Sigmoid colon (tissue), 7 donors: ENCODE data around the gene SLC32A1. TPM values are rescaled to one million over a fixed set of nuclear protein-coding genes. Genes with fewer than 3 reads are reported as not detected.

Experiments
- DNase-seq: peaks from one replicate; pipeline ENCODE4 v3.0.0-alpha.2; 2019
- H3K27ac ChIP-seq, 4 donors: fragments of 200-600 bp; sonication (generic); one replicate each; pipeline ENCODE4 v1.5.1; 2016 to 2019; ENCODE audit warnings: mild to moderate bottlenecking in 1 of 4
- H3K27me3 ChIP-seq, 3 donors: fragments of 200-600 bp; sonication (generic); one replicate each; pipeline ENCODE4 v1.5.1; 2019; ENCODE audit warnings: mild to moderate bottlenecking in 1 of 3
- H3K36me3 ChIP-seq, 4 donors: fragments of 200-600 bp; sonication (generic); one replicate each; pipeline ENCODE4 v1.5.1; 2016 to 2019
- H3K4me1 ChIP-seq, 4 donors: fragments of 200-600 bp; sonication (generic); one replicate each; pipeline ENCODE4 v1.5.1; 2017 to 2019
- H3K4me3 ChIP-seq, 4 donors: fragments of 200-600 bp; sonication (generic); one replicate each; pipeline ENCODE4 v1.5.1; 2017 to 2019; ENCODE audit warnings: mild to moderate bottlenecking in 2 of 4, moderate library complexity in 1 of 4
- H3K9me3 ChIP-seq, 4 donors: fragments of 200-600 bp in 3 of 4; sonication (generic) in 3 of 4; one replicate each; pipeline versions ENCODE4 v1.5.1 to v1.6.1; 2013 to 2019
- CTCF ChIP-seq, 4 experiments: fragments of 450-650 bp in 3 of 4; fragments of 200-600 bp in 1 of 4; IDR thresholded peaks; one replicate each; pipeline ENCODE4 v1.5.1; 2016 to 2019; ENCODE audit warnings: antibody characterized with exemption in 4 of 4, mild to moderate bottlenecking in 3 of 4, moderate library complexity in 2 of 4
- EP300 ChIP-seq, 4 donors: sonication (generic); formaldehyde crosslinking; IDR thresholded peaks; one replicate each; pipeline ENCODE4 v1.6.1; 2017; ENCODE audit warnings: antibody characterized with exemption in 4 of 4
- POLR2A ChIP-seq, 2 donors: fragments of 450-650 bp; IDR thresholded peaks; one replicate each; pipeline ENCODE4 v1.6.1; 2016; ENCODE audit warnings: antibody characterized with exemption in 2 of 2, mild to moderate bottlenecking in 2 of 2, moderate library complexity in 2 of 2
- POLR2AphosphoS5 ChIP-seq, 4 donors: sonication (generic); formaldehyde crosslinking; IDR thresholded peaks; one replicate each; pipeline ENCODE4 v1.6.1; 2017; ENCODE audit warnings: antibody characterized with exemption in 4 of 4
- WGBS, 2 donors: extraction: QIAGEN DNeasy Blood & Tissue Kit; methylation state at CpG; one replicate each; pipeline ENCODE4 v1.1.7; 2013; 5-methylcytosine and 5-hydroxymethylcytosine counted together
- intact Hi-C: fragments of 100-400 bp; cut with DNase I; formaldehyde crosslinking; loops from one replicate; pipeline ENCODE4 v1.15.1; 2023
- polyA plus RNA-seq, 3 donors: library from polyadenylated mRNA; stranded (reverse); fragments of 200-250 nt; gene quantifications; one replicate each; pipeline ENCODE4 v1.2.3, GENCODE V29; 2013
- total RNA-seq, 4 donors: library from RNA; depleted of rRNA; stranded (reverse); fragments of >200 nt; gene quantifications; one replicate each; pipeline ENCODE4 v1.1.0, GENCODE V29; 2016
- donor health status: healthy with polysubstance abuse.
- donor health status: Bipolar disorder and iron deficiency.
- donor health status: healthy.

SLC32A1 gene
- total and polyA plus RNA-seq, 7 donors, result 0.06 TPM; not detected in 6

GRCh38 chr20:38685271-38685670 lies 39.0 kb upstream of the SLC32A1 start:
- DNase-seq, result no peak
- H3K9me3 ChIP-seq, result no peaks in the 10 kb centered on the region
- intact Hi-C loops, result no loop called here
- TF ChIP-seq POLR2AphosphoS5 (IDR thresholded peaks at IDR 0.05) (no peak), EP300 (IDR thresholded peaks at IDR 0.05) (no peak), CTCF (IDR thresholded peaks at IDR 0.05) (no peak), POLR2A (IDR thresholded peaks at IDR 0.05) (no peak)
- H3K4me1 ChIP-seq, result no peaks in the 10 kb centered on the region
- H3K27me3 ChIP-seq, result peaks cover 0 to 42% (median 9%) of the 10 kb centered on the region in 3 donors
- no peaks in the 10 kb centered on the region for H3K36me3 ChIP-seq
- H3K4me3 ChIP-seq, result no peak overlapping the region
- H3K27ac ChIP-seq, result no peak overlapping the region
- 61 to 75% methylated on average over 2 of the region's 2 CpGs for WGBS, 2 donors

DNA sequence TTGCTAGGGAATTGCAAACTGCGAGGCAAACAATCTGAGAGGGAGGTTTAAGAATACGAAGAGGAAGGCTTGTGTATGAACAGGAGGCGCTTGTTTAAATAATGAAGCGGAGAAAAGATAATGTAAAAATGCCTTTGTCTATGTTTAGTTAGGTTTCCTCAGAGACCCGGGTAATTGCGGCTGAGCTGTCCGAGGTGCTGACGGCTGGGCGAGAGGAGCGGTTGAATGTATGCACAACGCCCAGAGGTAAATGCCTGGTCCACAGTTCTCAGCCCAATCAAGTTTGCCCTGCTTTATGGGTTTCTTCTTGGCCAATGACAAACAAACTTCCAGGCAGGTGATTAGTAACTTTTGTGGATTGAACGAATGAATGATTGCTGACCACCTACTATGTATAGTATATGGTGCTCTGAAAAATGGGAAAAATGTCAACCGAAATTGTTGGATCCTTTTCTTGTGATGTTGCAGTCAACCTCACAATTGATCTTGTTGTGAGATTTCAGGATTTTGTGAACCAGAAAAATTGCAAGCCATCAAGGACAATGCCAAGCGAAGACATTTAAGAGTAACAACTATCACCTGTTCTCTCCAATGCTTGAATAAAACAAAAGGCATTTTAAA lies 38.3 kb upstream of the SLC32A1 start:
- Histone ChIP-seq H3K27me3 (peaks cover 0 to 42% (median 9%) of the 10 kb centered on the region in 3 donors), H3K4me1 (no peaks in the 10 kb centered on the region), H3K9me3 (no peaks in the 10 kb centered on the region), H3K27ac (no peak overlapping the region), H3K36me3 (no peaks in the 10 kb centered on the region), H3K4me3 (no peak overlapping the region)
- 13% methylated on average over 14 of the region's 14 CpGs for WGBS, 2 donors
- no peak for DNase-seq
- intact Hi-C loops, result no loop called here
- TF ChIP-seq CTCF (IDR thresholded peaks at IDR 0.05) (no peak), EP300 (IDR thresholded peaks at IDR 0.05) (no peak), POLR2AphosphoS5 (IDR thresholded peaks at IDR 0.05) (no peak), POLR2A (IDR thresholded peaks at IDR 0.05) (no peak)

DNA sequence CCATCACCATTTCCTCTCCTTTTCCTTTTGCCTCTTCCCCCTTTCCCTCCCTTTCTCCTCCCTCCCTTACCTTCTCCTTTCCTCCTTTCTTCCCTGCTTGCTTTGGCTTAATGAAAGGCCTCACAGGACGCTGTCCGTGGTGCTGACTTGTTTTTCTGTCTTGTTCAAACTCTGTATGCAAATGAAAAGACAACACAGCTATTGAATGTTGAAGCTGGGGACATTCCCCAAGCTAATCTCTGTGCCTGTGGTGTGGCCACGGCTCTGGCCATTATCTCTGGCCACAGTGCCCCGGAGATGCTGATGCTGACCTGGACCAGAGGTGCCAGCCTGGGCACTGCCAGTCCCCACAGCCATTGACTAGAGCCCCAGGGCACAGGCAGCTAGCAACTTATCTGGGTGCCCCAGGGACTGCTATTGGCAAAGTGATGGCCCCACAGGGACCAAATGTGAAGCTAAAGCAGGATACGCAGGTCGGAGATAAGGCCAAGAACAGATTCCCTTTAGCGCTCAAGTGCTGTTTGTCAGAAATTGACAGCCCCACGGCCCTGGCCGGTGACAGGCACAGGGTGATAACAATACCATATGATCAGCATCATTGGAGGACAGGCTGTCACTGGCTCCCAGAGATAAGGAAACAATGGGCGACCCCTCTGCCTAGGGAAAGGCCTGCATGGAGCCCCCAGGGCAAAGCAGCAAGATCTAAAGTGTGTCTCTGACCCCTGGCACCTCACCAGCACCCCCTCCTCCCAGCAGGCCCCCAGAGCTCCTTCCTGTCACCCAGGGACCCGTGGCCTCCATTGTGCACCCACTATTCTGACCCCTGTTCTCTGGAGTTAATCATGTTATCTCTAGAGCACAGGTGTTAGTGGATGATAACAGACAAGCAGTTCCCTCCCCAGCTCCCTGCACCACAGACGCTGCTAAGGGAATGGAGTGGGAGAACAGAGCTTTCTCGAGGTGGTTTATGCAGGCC lies 31.6 kb upstream of the SLC32A1 start:
- no peaks in the 10 kb centered on the region for H3K4me1 ChIP-seq
- intact Hi-C loops, result no loop called here
- no peaks in the 10 kb centered on the region for H3K36me3 ChIP-seq
- peaks cover 0 to 21% (median 0%) of the 10 kb centered on the region in 3 donors for H3K27me3 ChIP-seq
- no peaks in the 10 kb centered on the region for H3K9me3 ChIP-seq
- DNase-seq, result no peak
- no peak overlapping the region for H3K4me3 ChIP-seq
- no peak overlapping the region for H3K27ac ChIP-seq
- TF ChIP-seq POLR2A (IDR thresholded peaks at IDR 0.05) (no peak), POLR2AphosphoS5 (IDR thresholded peaks at IDR 0.05) (no peak), CTCF (IDR thresholded peaks at IDR 0.05) (no peak), EP300 (IDR thresholded peaks at IDR 0.05) (no peak)
- 24 to 25% methylated on average over 13 of the region's 13 CpGs for WGBS, 2 donors

DNA sequence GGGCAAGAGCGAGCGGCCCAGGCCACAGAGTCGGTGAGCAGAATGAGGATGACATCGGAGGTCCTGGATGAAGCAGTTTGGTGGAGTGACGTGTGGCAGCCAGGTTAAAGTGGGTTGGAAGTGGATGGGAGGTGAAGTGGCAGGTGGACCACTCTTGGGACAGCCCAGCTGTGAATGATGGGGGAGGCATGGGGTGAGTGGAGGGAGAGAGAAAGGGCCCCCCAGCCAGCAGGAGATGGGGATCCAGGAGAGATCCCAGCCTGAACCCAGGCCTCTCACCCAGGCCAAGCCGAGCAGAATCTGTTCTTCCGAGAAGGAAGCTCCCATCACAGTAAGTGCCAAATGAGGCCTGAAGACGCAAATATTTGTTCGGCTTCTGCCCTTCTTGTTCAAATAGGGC lies 27.0 kb upstream of the SLC32A1 start:
- WGBS, 2 donors, result 63 to 79% methylated on average over 9 of the region's 9 CpGs
- TF ChIP-seq POLR2AphosphoS5 (IDR thresholded peaks at IDR 0.05) (no peak), EP300 (IDR thresholded peaks at IDR 0.05) (no peak), POLR2A (IDR thresholded peaks at IDR 0.05) (no peak), CTCF (IDR thresholded peaks at IDR 0.05) (no peak)
- no peak overlapping the region for H3K4me3 ChIP-seq
- H3K9me3 ChIP-seq, result no peaks in the 10 kb centered on the region
- H3K27ac ChIP-seq, result no peak overlapping the region
- H3K27me3 ChIP-seq, result peaks cover 0 to 23% (median 0%) of the 10 kb centered on the region in 3 donors
- no peak for DNase-seq
- intact Hi-C loops, result no loop called here
- H3K36me3 ChIP-seq, result no peaks in the 10 kb centered on the region
- H3K4me1 ChIP-seq, result no peaks in the 10 kb centered on the region
